Measurements from ENCODE around the gene THAP7. TPM values are rescaled to one million over a fixed set of nuclear protein-coding genes. Genes with fewer than 3 reads are reported as not detected.

THAP7 gene
- total and polyA plus RNA-seq, 2 of the 4 experiments (the other 2 are of a cell fraction): 14.2 to 19.8 TPM

Small RNA genes lying within 50 kb of the gene (microRNA-seq; reads per million reads assigned to microRNA genes)
- gene MIR649 (ENCODE audit: insufficient read depth in 1 of 2, insufficient read length in 1 of 2, unreplicated experiment in 1 of 2): 0 reads per million in 2 experiments

Small RNA genes lying within 50 kb of the gene (small RNA-seq; reads per million reads assigned to genes)
- gene MIR649: 0 reads per million in 5 experiments

Other genes with a start within 250 kb of the THAP7 start
- not detected in 2 replicates for gene SERPIND1, start 228.0 kb downstream of the THAP7 start, total RNA-seq (2012; rRNA removed)
- gene SERPIND1, start 228.0 kb downstream of the THAP7 start, polyA plus RNA-seq (2012; rRNA removed): 0.06 and 0.12 TPM in 2 replicates
- 16.8 and 18.6 TPM in 2 replicates for gene PI4KA, start 143.3 kb downstream of the THAP7 start, total RNA-seq (2012; rRNA removed)
- gene PI4KA, start 143.3 kb downstream of the THAP7 start, polyA plus RNA-seq (2012; rRNA removed): 35.5 and 39.3 TPM in 2 replicates
- 10.6 and 12.5 TPM in 2 replicates for gene SNAP29, start 143.1 kb downstream of the THAP7 start, total RNA-seq (2012; rRNA removed)
- 29.5 and 30.0 TPM in 2 replicates for gene SNAP29, start 143.1 kb downstream of the THAP7 start, polyA plus RNA-seq (2012; rRNA removed)
- 35.5 and 35.8 TPM in 2 replicates for gene CRKL, start 84.7 kb downstream of the THAP7 start, total RNA-seq (2012; rRNA removed)
- 18.7 and 20.6 TPM in 2 replicates for gene CRKL, start 84.7 kb downstream of the THAP7 start, polyA plus RNA-seq (2012; rRNA removed)
- under 0.01 and 0.18 TPM in 2 replicates for gene AIFM3, start 34.9 kb downstream of the THAP7 start, total RNA-seq (2012; rRNA removed)
- 0.09 TPM in 2 replicates for gene AIFM3, start 34.9 kb downstream of the THAP7 start, polyA plus RNA-seq (2012; rRNA removed)
- 19.2 and 22.8 TPM in 2 replicates for gene LZTR1, start 19.8 kb downstream of the THAP7 start, total RNA-seq (2012; rRNA removed)
- 41.3 and 43.8 TPM in 2 replicates for gene LZTR1, start 19.8 kb downstream of the THAP7 start, polyA plus RNA-seq (2012; rRNA removed)
- gene P2RX6, start 13.0 kb upstream of the THAP7 start, total RNA-seq (2012; rRNA removed): 0.56 and 0.90 TPM in 2 replicates
- gene P2RX6, start 13.0 kb upstream of the THAP7 start, polyA plus RNA-seq (2012; rRNA removed): 1.4 and 1.6 TPM in 2 replicates
- gene SLC7A4, start 30.4 kb upstream of the THAP7 start, total RNA-seq (2012; rRNA removed): not detected in 2 replicates
- gene SLC7A4, start 30.4 kb upstream of the THAP7 start, polyA plus RNA-seq (2012; rRNA removed): 0.03 and 0.06 TPM in 2 replicates
- gene LRRC74B, start 43.8 kb upstream of the THAP7 start, total RNA-seq (2012; rRNA removed): not detected in 2 replicates
- gene LRRC74B, start 43.8 kb upstream of the THAP7 start, polyA plus RNA-seq (2012; rRNA removed): not detected in 2 replicates